ENCODE results near the gene ARPC5.

DNA sequence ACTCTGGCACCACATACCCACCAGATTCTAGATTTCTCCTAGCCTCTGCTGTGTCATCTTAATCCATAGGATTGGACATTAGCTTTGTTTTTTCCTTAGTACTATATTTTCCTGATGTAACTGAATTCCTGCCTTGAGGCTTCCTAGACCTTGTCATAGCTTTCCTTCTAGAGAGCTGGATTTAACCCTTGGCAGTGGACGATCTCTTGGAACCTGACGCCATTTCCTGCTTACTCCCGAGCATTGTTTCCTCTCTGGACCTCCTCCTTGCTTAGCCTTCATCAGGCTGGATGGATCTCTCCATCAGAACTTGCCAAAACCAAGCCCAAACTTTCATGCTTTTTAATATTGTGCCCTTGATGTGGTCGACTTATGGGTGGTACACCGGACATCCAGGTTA lies 16.0 kb upstream of the ARPC5 start:
- TF ChIP-seq, protein P1, sequence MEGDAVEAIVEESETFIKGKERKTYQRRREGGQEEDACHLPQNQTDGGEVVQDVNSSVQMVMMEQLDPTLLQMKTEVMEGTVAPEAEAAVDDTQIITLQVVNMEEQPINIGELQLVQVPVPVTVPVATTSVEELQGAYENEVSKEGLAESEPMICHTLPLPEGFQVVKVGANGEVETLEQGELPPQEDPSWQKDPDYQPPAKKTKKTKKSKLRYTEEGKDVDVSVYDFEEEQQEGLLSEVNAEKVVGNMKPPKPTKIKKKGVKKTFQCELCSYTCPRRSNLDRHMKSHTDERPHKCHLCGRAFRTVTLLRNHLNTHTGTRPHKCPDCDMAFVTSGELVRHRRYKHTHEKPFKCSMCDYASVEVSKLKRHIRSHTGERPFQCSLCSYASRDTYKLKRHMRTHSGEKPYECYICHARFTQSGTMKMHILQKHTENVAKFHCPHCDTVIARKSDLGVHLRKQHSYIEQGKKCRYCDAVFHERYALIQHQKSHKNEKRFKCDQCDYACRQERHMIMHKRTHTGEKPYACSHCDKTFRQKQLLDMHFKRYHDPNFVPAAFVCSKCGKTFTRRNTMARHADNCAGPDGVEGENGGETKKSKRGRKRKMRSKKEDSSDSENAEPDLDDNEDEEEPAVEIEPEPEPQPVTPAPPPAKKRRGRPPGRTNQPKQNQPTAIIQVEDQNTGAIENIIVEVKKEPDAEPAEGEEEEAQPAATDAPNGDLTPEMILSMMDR (IDR thresholded peaks at IDR 0.05) = no peak
- TF ChIP-seq POLR2A (IDR thresholded peaks at IDR 0.05; ENCODE audit: low read depth) = no peak
- TF ChIP-seq EP300 (IDR thresholded peaks at IDR 0.05) = no peak
